Stomach (tissue), 9 donors: Measurements from ENCODE around the gene LGI1. TPM values are rescaled to one million over a fixed set of nuclear protein-coding genes. Genes with fewer than 3 reads are reported as not detected.

Experiments used
- DNase-seq, 2 donors: peaks; one replicate each; pipeline versions ENCODE4 v3.0.0 to v3.0.0-alpha.2; 2013 to 2019
- H3K27ac ChIP-seq, 5 donors: fragments of 200-600 bp in 4 of 5; sonication (generic) in 4 of 5; one replicate each; pipeline ENCODE4 v1.5.1; 2013 to 2019; ENCODE audit warnings: mild to moderate bottlenecking in 1 of 5, moderate library complexity in 1 of 5
- H3K27me3 ChIP-seq, 3 donors: fragments of 200-600 bp; sonication (generic); one replicate each; pipeline ENCODE4 v1.5.1; 2017 to 2019; ENCODE audit warnings: mixed run types in 1 of 3
- H3K36me3 ChIP-seq, 4 donors: fragments of 200-600 bp; sonication (generic); 1 replicate in 3 of 4; 2 replicates in 1 of 4; pipeline ENCODE4 v1.5.1; 2016 to 2019
- H3K4me1 ChIP-seq, 4 donors: fragments of 200-600 bp; sonication (generic); one replicate each; pipeline ENCODE4 v1.5.1; 2016 to 2019
- H3K4me3 ChIP-seq, 4 donors: fragments of 200-600 bp; sonication (generic) in 3 of 4; one replicate each; pipeline ENCODE4 v1.5.1; 2016 to 2019; ENCODE audit warnings: mild to moderate bottlenecking in 1 of 4
- H3K9me3 ChIP-seq, 4 donors: fragments of 200-600 bp; sonication (generic); one replicate each; pipeline ENCODE4 v1.5.1; 2016 to 2019
- CTCF ChIP-seq, 7 experiments: fragments of 450-650 bp in 4 of 7; fragments of 200-600 bp in 3 of 7; sonication (generic) in 3 of 7; IDR thresholded peaks; one replicate each; pipeline ENCODE4 v1.5.1; 2016 to 2019; ENCODE audit warnings: antibody characterized with exemption in 7 of 7, control low read depth in 2 of 7, mild to moderate bottlenecking in 1 of 7
- EP300 ChIP-seq: sonication (generic); formaldehyde crosslinking; IDR thresholded peaks from one replicate; pipeline ENCODE4 v1.6.1; 2017; ENCODE audit warnings: antibody characterized with exemption
- POLR2A ChIP-seq, 4 donors: fragments of 450-650 bp; IDR thresholded peaks; one replicate each; pipeline ENCODE4 v1.6.1; 2016; ENCODE audit warnings: antibody characterized with exemption in 4 of 4, control low read depth in 2 of 4, mild to moderate bottlenecking in 1 of 4, moderate library complexity in 1 of 4
- POLR2AphosphoS5 ChIP-seq, 3 donors: sonication (generic); formaldehyde crosslinking; IDR thresholded peaks; one replicate each; pipeline ENCODE4 v1.6.1; 2016; ENCODE audit warnings: antibody characterized with exemption in 3 of 3
- WGBS, 5 donors: extraction: QIAGEN DNeasy Blood & Tissue Kit in 3 of 5; methylation state at CpG; one replicate each; pipeline versions ENCODE4 v1.1.5 to v1.1.7; 2013 to 2018; 5-methylcytosine and 5-hydroxymethylcytosine counted together
- intact Hi-C: fragments of 100-400 bp; cut with DNase I; formaldehyde crosslinking; loops from one replicate; pipeline ENCODE4 v1.15.1; 2023; ENCODE audit warnings: low total_unique reads
- polyA plus RNA-seq, 3 donors: library from polyadenylated mRNA; stranded (reverse); fragments of 200-250 nt; gene quantifications; one replicate each; pipeline ENCODE4 v1.2.3, GENCODE V29; 2013
- total RNA-seq, 5 donors: library from RNA; depleted of rRNA; stranded (reverse); fragments of >200 nt; gene quantifications; one replicate each; pipeline versions ENCODE4 v1.1.0 to v1.2.3, GENCODE V29; 2014 to 2016
- donor health status: healthy with polysubstance abuse.
- donor health status: Bipolar disorder and iron deficiency.
- donor health status: healthy.

Gene LGI1
- total and polyA plus RNA-seq, 8 donors: 0.12 to 7.2 (median 1.6) TPM; not detected in 2

DNA sequence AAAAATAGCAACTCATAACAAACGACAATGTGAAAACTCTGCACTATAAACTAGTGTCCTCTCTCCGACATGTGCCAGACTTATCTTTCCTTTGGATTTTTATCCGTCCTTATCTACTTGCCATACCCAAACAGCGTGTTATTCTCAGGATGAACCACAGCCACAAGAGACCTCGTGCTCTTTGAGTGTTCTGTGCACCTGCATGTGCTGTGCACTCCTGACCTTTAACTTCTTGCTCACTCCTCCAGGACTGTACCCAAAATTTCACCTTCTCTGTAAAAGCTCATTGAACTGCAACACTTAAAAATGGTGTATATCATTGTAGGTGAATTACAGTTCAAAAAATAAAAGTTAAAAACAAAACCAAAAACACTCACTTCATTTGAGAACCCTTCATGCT lies 78.0 kb downstream of the LGI1 start:
- WGBS, 5 donors: 45 to 61% (median 52%) methylated on average over 5 of the region's 5 CpGs
- no peak overlapping the region for H3K4me3 ChIP-seq
- TF ChIP-seq EP300 (no peak), CTCF (IDR thresholded peaks at IDR 0.05) (no peak), POLR2AphosphoS5 (IDR thresholded peaks at IDR 0.05) (no peak), POLR2A (IDR thresholded peaks at IDR 0.05) (no peak)
- H3K4me1 ChIP-seq: no peaks in the 10 kb centered on the region
- H3K27ac ChIP-seq: no peak overlapping the region
- DNase-seq: no peak
- no peaks in the 10 kb centered on the region for H3K36me3 ChIP-seq
- H3K9me3 ChIP-seq: peaks cover 0 to 15% (median 10%) of the 10 kb centered on the region in 4 donors
- intact Hi-C loops: no loop called here
- no peaks in the 10 kb centered on the region for H3K27me3 ChIP-seq

DNA sequence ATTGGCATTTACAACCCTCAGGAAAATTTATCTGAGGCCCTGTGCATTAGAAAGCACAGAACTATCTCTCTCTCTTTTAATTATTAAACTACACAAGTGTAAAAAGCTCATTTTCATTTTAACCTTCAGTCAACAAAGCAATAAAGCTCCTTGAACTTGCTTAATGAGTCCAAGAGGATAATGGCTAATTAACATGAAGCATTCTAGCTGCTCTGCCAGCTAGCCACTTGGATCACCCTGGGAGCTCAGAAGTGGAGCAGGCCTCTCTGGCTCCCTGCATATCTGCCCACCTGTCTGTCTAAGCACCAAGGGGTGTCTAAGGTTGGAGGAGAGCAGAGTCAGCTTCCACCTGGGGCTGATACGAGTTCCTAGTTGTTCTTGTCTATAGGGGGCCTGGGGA lies 80.1 kb downstream of the LGI1 start:
- Histone ChIP-seq H3K27me3 (no peaks in the 10 kb centered on the region), H3K4me3 (no peak overlapping the region), H3K36me3 (no peaks in the 10 kb centered on the region), H3K9me3 (peaks cover 0 to 15% (median 10%) of the 10 kb centered on the region in 4 donors), H3K27ac (no peak overlapping the region), H3K4me1 (no peaks in the 10 kb centered on the region)
- 67 to 90% (median 79%) methylated on average over 1 of the region's 1 CpG for WGBS, 5 donors
- DNase-seq: no peak
- intact Hi-C loops: no loop called here
- TF ChIP-seq CTCF (IDR thresholded peaks at IDR 0.05) (no peak), POLR2A (IDR thresholded peaks at IDR 0.05) (no peak), POLR2AphosphoS5 (IDR thresholded peaks at IDR 0.05) (no peak), EP300 (no peak)

DNA sequence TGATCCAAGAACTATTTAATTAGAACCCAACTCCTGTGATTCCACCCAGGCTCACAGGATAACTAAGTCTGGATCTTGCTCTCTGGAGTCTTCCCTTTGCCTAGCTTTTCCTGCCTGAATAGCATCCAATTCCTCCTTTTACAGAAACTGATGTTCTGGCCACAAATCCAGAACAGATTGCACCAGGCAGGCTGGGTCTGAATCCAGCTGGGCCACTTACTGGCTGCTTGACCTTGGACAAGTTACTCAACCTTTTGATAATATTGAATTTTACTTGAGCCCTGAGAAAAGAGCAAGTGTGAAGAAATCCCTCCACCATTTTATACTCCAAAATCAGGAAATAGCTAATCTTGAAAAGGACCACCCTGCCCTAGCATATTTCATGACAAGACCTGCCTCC lies 80.5 kb downstream of the LGI1 start:
- DNase-seq: no peak
- H3K27ac ChIP-seq: no peak overlapping the region

GRCh38 chr10:93841961-93842360 lies 84.2 kb downstream of the LGI1 start:
- H3K4me3 ChIP-seq: no peak overlapping the region
- no peak overlapping the region for H3K27ac ChIP-seq
- WGBS, 5 donors: 16 to 33% (median 26%) methylated on average over 3 of the region's 3 CpGs
- no peaks in the 10 kb centered on the region for H3K36me3 ChIP-seq
- H3K9me3 ChIP-seq: no peaks in the 10 kb centered on the region
- intact Hi-C loops: no loop called here
- DNase-seq: no peak
- no peaks in the 10 kb centered on the region for H3K4me1 ChIP-seq
- no peaks in the 10 kb centered on the region for H3K27me3 ChIP-seq
- TF ChIP-seq CTCF (IDR thresholded peaks at IDR 0.05) (no peak), POLR2AphosphoS5 (IDR thresholded peaks at IDR 0.05) (no peak), POLR2A (IDR thresholded peaks at IDR 0.05) (no peak), EP300 (no peak)

More for the DNA sequence above, 80.5 kb downstream of the LGI1 start:
- Histone ChIP-seq H3K36me3 (no peaks in the 10 kb centered on the region), H3K4me3 (no peak overlapping the region), H3K4me1 (no peaks in the 10 kb centered on the region), H3K9me3 (peaks cover 0 to 12% (median 7%) of the 10 kb centered on the region in 4 donors), H3K27me3 (no peaks in the 10 kb centered on the region)
- intact Hi-C loops: no loop called here
- TF ChIP-seq EP300: no peak
- no peak for TF ChIP-seq CTCF (IDR thresholded peaks at IDR 0.05)
- TF ChIP-seq POLR2A (IDR thresholded peaks at IDR 0.05): no peak
- TF ChIP-seq POLR2AphosphoS5 (IDR thresholded peaks at IDR 0.05): no peak
